Liver (tissue), 9 donors: ENCODE data around the gene STOM. TPM values are rescaled to one million over a fixed set of nuclear protein-coding genes. Genes with fewer than 3 reads are reported as not detected.

Source experiments
- DNase-seq: peaks from one replicate; pipeline ENCODE4 v3.0.0-alpha.2; 2017; ENCODE audit warnings: low spot score
- H3K27ac ChIP-seq, 2 donors: one replicate each; pipeline ENCODE4 v1.7.0; 2013; ENCODE audit warnings: inconsistent platforms in 2 of 2, low read length in 2 of 2, control low read depth in 1 of 2, low read depth in 1 of 2, mild to moderate bottlenecking in 1 of 2
- H3K27me3 ChIP-seq, 4 donors: one replicate each; pipeline versions ENCODE4 v1.6.1 to v1.7.0; 2013; ENCODE audit warnings: low read length in 3 of 4, inconsistent platforms in 1 of 4, mild to moderate bottlenecking in 1 of 4, moderate library complexity in 1 of 4; ENCODE audit not compliant: control insufficient read depth in 4 of 4, insufficient read depth in 4 of 4
- H3K36me3 ChIP-seq, 4 donors: one replicate each; pipeline versions ENCODE4 v1.6.1 to v1.7.0; 2013; ENCODE audit warnings: low read length in 3 of 4, mild to moderate bottlenecking in 3 of 4, low read depth in 1 of 4, moderate library complexity in 1 of 4; ENCODE audit not compliant: control insufficient read depth in 4 of 4, insufficient read depth in 3 of 4
- H3K4me1 ChIP-seq, 4 donors: one replicate each; pipeline versions ENCODE4 v1.6.1 to v1.7.0; 2013; ENCODE audit warnings: low read length in 3 of 4, mild to moderate bottlenecking in 3 of 4, moderate library complexity in 1 of 4; ENCODE audit not compliant: control insufficient read depth in 4 of 4, insufficient read depth in 4 of 4
- H3K4me3 ChIP-seq, 3 donors: one replicate each; pipeline versions ENCODE4 v1.6.1 to v1.7.0; 2013; ENCODE audit warnings: low read length in 3 of 3, control low read depth in 1 of 3, low read depth in 1 of 3, mild to moderate bottlenecking in 1 of 3
- H3K9ac ChIP-seq, 2 donors: one replicate each; pipeline ENCODE4 v1.7.0; 2013; ENCODE audit warnings: low read length in 2 of 2, mild to moderate bottlenecking in 2 of 2, moderate library complexity in 2 of 2, control low read depth in 1 of 2, low read depth in 1 of 2
- H3K9me3 ChIP-seq, 4 donors: one replicate each; pipeline versions ENCODE4 v1.6.1 to v1.7.0; 2013; ENCODE audit warnings: low read length in 3 of 4; ENCODE audit not compliant: control insufficient read depth in 4 of 4
- FOXA1 ChIP-seq: IDR thresholded peaks from 2 replicates; pipeline ENCODE4 v1.6.1; 2016; ENCODE audit warnings: antibody characterized with exemption
- HNF4A ChIP-seq, 2 donors: conservative IDR thresholded peaks; 2 replicates each; pipeline ENCODE4 v1.6.1; 2016; ENCODE audit warnings: antibody characterized with exemption in 2 of 2, mild to moderate bottlenecking in 2 of 2
- HNF4G ChIP-seq: IDR thresholded peaks from 2 replicates; pipeline ENCODE4 v1.6.1; 2016; ENCODE audit warnings: antibody characterized with exemption
- JUND ChIP-seq, 2 donors: IDR thresholded peaks; 2 replicates each; pipeline ENCODE4 v1.6.1; 2016; ENCODE audit warnings: antibody characterized with exemption in 2 of 2
- NR2F2 ChIP-seq: IDR thresholded peaks from 2 replicates; pipeline ENCODE4 v1.6.1; 2016; ENCODE audit warnings: antibody characterized with exemption
- RAD21 ChIP-seq, 2 donors: IDR thresholded peaks; 2 replicates each; pipeline ENCODE4 v1.6.1; 2016; ENCODE audit warnings: antibody characterized with exemption in 2 of 2, mild to moderate bottlenecking in 2 of 2
- RXRA ChIP-seq, 2 donors: IDR thresholded peaks; 2 replicates each; pipeline ENCODE4 v1.6.1; 2017 to 2018; ENCODE audit warnings: antibody characterized with exemption in 2 of 2, mild to moderate bottlenecking in 1 of 2
- SP1 ChIP-seq: IDR thresholded peaks from 2 replicates; pipeline ENCODE4 v1.6.1; 2018; ENCODE audit warnings: antibody characterized with exemption, mild to moderate bottlenecking
- TAF1 ChIP-seq: conservative IDR thresholded peaks from 2 replicates; pipeline ENCODE4 v1.6.1; 2016; ENCODE audit warnings: antibody characterized with exemption, mild to moderate bottlenecking
- WGBS: extraction: QIAGEN DNeasy Blood & Tissue Kit; methylation state at CpG from one replicate; pipeline ENCODE4 v1.1.7; 2013; 5-methylcytosine and 5-hydroxymethylcytosine counted together
- polyA plus RNA-seq, 2 donors: library from polyadenylated mRNA; stranded (reverse) in 1 of 2; unstranded in 1 of 2; fragments of 200-250 nt in 1 of 2; fragments of >200 nt in 1 of 2; fragmentation: Nextera tagmentation in 1 of 2; extraction: Ambion mirVana in 1 of 2; gene quantifications; one replicate each; pipeline versions ENCODE4 v1.2.1 to v1.2.3, GENCODE V29; 2013 to 2015
- total RNA-seq, 2 donors: library from RNA; depleted of rRNA; stranded (reverse); fragments of >200 nt; gene quantifications; one replicate each; pipeline ENCODE4 v1.2.3, GENCODE V29; 2014
- TF ChIP-seq, protein P1 (sequence below): IDR thresholded peaks from 2 replicates; pipeline ENCODE4 v1.6.1; 2016; ENCODE audit warnings: antibody characterized with exemption
- TF ChIP-seq, protein P2 (sequence below): IDR thresholded peaks from 2 replicates; pipeline ENCODE4 v1.6.1; 2016; ENCODE audit warnings: antibody characterized with exemption
- TF ChIP-seq, protein P3 (sequence below): fragments of 150-350 bp; IDR thresholded peaks from 2 replicates; pipeline ENCODE4 v1.5.1; 2017; ENCODE audit warnings: improper control_type of control experiment, low read depth, low read length; ENCODE audit not compliant: missing input control
- TF ChIP-seq, protein P4 (sequence below): IDR thresholded peaks from 2 replicates; pipeline ENCODE4 v1.6.1; 2016; ENCODE audit warnings: antibody characterized with exemption
- TF ChIP-seq, protein P5 (sequence below): IDR thresholded peaks from 2 replicates; pipeline ENCODE4 v1.6.1; 2016; ENCODE audit warnings: antibody characterized with exemption, mild to moderate bottlenecking
- donor health status: healthy.
- donor health status: healthy.
- donor health status: healthy.
- donor health status: healthy.
- donor health status: healthy.

The STOM gene
- total and polyA plus RNA-seq, 4 donors: 150 to 398 (median 265) TPM

DNA sequence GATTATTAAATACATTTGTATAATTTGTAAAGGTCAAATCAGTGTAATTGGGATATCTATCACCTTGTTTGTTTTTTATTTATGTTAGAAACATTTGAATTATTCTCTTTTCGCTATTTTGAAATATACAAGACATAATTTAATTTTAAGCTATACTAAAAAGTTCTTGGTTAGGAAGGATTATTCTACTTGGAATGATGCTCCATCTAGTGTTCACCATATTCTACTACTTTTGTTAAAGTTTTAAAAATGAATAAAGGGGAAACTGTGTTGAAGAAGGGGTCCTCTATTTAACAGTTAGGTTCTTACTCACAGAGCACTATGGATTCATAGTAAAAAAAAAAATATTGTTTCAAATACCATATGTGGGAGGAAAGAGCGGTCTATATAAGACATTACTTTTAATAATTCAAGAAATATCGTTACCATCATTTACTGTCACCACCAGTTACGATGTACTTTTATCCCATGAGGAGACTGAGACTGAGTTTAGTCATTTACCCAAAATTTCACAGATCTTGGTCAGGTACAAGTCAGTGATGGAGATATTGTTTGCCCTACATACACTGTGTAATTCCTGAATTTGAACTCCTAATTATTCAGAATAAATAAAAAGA lies 6.3 kb upstream of the STOM start:
- Histone ChIP-seq H3K4me3 (no peak overlapping the region), H3K9ac (no peak overlapping the region), H3K36me3 (no peaks in the 10 kb centered on the region), H3K9me3 (no peaks in the 10 kb centered on the region), H3K27ac (no peak overlapping the region), H3K27me3 (no peaks in the 10 kb centered on the region), H3K4me1 (peaks cover 8 to 22% (median 20%) of the 10 kb centered on the region in 4 donors)
- no peak for DNase-seq
- TF ChIP-seq SP1: no peak
- TF ChIP-seq, protein P1, sequence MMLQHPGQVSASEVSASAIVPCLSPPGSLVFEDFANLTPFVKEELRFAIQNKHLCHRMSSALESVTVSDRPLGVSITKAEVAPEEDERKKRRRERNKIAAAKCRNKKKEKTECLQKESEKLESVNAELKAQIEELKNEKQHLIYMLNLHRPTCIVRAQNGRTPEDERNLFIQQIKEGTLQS: no peak
- TF ChIP-seq HNF4G: no peak
- no peak for TF ChIP-seq RXRA (IDR thresholded peaks at IDR 0.05)
- TF ChIP-seq, protein P2, sequence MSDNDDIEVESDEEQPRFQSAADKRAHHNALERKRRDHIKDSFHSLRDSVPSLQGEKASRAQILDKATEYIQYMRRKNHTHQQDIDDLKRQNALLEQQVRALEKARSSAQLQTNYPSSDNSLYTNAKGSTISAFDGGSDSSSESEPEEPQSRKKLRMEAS: no peak
- TF ChIP-seq HNF4A (conservative IDR thresholded peaks at IDR 0.05): no peak
- no peak for TF ChIP-seq FOXA1
- TF ChIP-seq RAD21 (IDR thresholded peaks at IDR 0.05): peak; percentile 82 to 86
- TF ChIP-seq NR2F2: no peak
- TF ChIP-seq, protein P3, sequence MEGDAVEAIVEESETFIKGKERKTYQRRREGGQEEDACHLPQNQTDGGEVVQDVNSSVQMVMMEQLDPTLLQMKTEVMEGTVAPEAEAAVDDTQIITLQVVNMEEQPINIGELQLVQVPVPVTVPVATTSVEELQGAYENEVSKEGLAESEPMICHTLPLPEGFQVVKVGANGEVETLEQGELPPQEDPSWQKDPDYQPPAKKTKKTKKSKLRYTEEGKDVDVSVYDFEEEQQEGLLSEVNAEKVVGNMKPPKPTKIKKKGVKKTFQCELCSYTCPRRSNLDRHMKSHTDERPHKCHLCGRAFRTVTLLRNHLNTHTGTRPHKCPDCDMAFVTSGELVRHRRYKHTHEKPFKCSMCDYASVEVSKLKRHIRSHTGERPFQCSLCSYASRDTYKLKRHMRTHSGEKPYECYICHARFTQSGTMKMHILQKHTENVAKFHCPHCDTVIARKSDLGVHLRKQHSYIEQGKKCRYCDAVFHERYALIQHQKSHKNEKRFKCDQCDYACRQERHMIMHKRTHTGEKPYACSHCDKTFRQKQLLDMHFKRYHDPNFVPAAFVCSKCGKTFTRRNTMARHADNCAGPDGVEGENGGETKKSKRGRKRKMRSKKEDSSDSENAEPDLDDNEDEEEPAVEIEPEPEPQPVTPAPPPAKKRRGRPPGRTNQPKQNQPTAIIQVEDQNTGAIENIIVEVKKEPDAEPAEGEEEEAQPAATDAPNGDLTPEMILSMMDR: peak; percentile 32
- TF ChIP-seq, protein P4, sequence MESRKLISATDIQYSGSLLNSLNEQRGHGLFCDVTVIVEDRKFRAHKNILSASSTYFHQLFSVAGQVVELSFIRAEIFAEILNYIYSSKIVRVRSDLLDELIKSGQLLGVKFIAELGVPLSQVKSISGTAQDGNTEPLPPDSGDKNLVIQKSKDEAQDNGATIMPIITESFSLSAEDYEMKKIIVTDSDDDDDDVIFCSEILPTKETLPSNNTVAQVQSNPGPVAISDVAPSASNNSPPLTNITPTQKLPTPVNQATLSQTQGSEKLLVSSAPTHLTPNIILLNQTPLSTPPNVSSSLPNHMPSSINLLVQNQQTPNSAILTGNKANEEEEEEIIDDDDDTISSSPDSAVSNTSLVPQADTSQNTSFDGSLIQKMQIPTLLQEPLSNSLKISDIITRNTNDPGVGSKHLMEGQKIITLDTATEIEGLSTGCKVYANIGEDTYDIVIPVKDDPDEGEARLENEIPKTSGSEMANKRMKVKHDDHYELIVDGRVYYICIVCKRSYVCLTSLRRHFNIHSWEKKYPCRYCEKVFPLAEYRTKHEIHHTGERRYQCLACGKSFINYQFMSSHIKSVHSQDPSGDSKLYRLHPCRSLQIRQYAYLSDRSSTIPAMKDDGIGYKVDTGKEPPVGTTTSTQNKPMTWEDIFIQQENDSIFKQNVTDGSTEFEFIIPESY: no peak
- TF ChIP-seq JUND (IDR thresholded peaks at IDR 0.05): no peak
- WGBS: 91% methylated on average over 4 of the region's 4 CpGs

DNA sequence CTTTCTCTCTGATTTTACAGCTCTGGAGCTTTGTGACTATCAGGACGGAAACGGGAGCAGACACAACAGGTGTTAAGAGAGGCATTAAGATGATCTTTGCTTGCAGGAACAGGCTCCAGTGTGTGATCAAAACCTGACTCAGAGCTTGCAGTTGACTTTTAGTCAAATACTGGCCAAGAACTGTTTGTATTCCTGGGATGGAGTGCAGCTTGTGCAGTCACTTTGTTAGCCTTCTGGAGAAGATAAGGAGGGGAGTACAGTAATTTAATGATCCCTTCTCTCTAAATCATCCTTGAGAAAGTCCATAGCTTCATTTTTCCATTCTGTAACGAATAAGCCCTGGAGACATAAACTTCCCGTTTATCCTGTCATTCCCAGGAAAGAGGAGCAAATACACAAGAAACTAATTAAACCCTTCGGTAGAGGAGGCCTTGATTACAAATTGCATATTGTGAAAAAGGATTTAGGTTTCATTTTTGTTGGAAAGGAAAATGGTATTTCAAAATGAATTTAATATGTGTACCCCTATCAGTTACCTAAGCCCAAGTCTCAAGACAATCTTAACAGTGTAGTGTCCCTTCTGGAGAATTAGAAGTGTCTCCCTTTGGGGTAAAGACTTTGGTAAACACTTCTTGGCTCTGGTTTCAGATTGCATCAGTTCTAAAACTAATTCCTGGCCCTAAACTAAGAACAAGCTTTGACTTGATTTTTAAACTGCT lies 3.1 kb upstream of the STOM start:
- no peak for DNase-seq
- H3K4me1 ChIP-seq: peaks cover 12 to 27% (median 24%) of the 10 kb centered on the region in 4 donors
- H3K36me3 ChIP-seq: no peaks in the 10 kb centered on the region
- TF ChIP-seq, protein P5, sequence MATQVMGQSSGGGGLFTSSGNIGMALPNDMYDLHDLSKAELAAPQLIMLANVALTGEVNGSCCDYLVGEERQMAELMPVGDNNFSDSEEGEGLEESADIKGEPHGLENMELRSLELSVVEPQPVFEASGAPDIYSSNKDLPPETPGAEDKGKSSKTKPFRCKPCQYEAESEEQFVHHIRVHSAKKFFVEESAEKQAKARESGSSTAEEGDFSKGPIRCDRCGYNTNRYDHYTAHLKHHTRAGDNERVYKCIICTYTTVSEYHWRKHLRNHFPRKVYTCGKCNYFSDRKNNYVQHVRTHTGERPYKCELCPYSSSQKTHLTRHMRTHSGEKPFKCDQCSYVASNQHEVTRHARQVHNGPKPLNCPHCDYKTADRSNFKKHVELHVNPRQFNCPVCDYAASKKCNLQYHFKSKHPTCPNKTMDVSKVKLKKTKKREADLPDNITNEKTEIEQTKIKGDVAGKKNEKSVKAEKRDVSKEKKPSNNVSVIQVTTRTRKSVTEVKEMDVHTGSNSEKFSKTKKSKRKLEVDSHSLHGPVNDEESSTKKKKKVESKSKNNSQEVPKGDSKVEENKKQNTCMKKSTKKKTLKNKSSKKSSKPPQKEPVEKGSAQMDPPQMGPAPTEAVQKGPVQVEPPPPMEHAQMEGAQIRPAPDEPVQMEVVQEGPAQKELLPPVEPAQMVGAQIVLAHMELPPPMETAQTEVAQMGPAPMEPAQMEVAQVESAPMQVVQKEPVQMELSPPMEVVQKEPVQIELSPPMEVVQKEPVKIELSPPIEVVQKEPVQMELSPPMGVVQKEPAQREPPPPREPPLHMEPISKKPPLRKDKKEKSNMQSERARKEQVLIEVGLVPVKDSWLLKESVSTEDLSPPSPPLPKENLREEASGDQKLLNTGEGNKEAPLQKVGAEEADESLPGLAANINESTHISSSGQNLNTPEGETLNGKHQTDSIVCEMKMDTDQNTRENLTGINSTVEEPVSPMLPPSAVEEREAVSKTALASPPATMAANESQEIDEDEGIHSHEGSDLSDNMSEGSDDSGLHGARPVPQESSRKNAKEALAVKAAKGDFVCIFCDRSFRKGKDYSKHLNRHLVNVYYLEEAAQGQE: peak; percentile 48
- no peak for TF ChIP-seq TAF1
- no peak overlapping the region for H3K9ac ChIP-seq
- H3K4me3 ChIP-seq: no peak overlapping the region
- no peaks in the 10 kb centered on the region for H3K9me3 ChIP-seq
- 35% methylated on average over 5 of the region's 5 CpGs for WGBS
- H3K27me3 ChIP-seq: no peaks in the 10 kb centered on the region
- peak overlapping the region; percentile 70 to 74 for H3K27ac ChIP-seq
